GM18519 (cell line): ENCODE measurements around the gene FAM13A.

Source experiments
- ATAC-seq: cut with Tn5 transposase; IDR thresholded peaks from one replicate; pipeline ENCODE4 v1.9.1; 2021; ENCODE audit warnings: mild to moderate bottlenecking, moderate library complexity; ENCODE audit not compliant: unreplicated experiment, low FRiP score

Gene FAM13A

DNA sequence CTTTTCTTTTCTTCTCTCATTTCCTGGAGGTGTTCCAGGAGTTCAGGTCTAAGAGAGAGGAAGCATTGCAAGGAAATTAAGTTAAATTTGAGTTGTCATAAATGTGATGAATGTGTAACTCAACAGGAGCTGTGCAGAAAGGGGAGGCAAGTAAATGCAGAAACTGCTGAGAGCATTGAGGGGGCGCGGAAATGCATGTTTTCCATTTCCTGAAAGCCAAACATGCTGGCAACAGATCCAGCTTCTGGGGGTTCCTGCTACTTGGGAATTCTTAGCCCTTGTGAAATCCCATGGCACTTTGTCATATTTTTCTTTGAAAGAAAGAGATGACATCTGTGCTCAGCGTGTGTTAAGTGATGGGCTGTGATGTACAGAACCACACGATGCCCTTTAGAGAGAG is 325.6 kb downstream of the FAM13A start:
- no peak for ATAC-seq

DNA sequence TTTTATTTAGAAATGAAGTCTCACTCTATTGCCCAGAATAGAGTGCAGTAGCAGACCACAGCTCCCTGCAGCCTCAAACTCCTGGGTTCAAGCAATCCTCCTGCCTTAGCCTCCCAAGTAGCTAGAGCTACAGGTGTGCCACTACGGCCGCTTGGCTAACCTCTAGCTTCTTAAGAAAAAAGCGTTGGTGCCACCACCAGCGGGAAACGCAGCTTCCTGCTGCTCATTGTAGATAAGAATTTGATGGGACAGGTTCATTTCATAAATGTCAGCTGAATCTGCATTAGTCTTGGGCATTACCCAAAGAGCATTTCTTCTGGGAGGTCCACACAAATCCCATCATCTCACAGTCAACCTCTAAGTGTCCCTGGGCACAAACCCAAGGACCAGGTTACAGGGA is 326.2 kb downstream of the FAM13A start:
- no peak for ATAC-seq

DNA sequence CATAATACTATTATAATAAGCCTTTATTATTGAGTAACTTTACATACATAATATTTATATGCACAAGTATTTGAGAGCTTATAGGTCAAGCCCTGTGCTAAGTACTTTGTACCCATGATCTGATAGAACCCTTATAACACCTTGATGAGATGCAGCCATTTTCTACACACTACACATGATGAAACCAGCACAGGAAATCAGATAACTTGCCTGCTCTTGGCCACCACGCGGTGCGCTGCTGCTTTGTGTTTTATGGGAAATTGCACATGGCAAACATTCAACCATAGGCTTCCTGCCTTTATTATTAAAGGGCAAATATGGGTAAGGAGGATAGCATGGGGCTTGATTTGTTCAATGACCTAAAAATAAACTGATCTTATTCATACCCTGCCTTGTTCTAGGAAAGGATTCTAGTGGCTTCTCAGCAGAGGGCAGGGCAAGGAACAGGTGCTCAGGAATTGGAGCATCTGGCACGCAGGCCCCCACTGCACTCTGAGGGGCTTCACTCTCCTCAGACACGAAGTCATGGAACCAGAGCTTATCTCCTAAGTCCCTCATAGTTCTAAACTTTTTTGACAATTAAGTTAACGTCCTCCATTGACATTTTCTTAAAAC is 327.7 kb downstream of the FAM13A start:
- ATAC-seq = no peak

DNA sequence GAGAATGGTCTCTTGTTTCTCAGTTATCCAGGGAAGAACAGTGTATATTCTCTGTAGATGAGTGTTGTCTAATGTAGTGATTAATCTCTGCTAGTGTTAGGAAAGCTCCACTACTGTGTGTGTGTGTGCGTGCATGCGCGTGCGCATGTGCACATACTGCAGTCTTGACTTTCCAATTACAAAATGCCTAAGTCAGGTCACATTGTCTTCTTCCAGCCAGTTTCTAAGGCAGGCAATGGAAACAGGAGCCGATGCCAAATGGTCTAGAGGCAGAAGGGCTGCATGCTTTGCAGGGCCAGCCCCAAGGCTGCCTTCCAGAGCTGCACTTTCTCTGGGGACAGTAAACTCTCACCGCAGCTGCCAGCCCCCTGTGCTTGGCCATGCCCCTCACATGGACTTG is 328.8 kb downstream of the FAM13A start:
- no peak for ATAC-seq

DNA sequence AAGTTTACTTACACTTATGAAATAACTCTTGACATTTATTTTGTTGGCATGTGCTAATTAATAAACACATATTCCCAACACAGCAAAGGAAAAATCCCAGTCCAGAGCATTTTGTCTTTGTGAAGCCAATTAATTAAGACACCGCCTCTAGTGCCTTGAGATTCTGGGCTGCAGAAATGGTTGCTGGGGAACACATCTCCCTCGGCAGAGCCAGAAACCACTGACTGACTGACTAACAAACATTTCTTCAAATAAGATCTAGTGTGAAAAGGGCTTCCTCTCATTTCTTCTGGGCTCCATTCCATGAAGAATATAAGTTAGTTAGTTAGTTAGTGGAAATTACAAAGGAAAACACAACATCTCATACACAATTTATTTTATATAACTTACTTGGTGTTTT is 331.0 kb downstream of the FAM13A start:
- no peak for ATAC-seq

DNA sequence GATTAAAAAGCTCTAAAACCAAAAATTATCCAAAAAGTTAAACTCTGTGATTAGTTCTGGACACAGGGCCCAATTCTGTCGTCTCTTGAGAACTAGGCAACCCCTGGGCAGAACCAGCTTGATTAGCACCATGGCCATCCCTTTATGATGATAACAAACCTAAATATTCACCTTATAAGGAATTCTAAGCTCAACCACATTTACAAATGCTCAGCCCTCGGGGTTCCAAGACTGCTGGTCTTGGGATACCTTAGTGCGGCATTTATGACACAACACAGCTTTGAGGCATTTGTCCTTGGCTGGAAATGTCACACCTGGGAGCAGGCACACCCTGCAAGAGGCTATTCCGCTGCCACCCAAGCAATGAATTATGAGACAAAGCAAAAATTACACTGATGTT is 331.8 kb downstream of the FAM13A start:
- no peak for ATAC-seq

DNA sequence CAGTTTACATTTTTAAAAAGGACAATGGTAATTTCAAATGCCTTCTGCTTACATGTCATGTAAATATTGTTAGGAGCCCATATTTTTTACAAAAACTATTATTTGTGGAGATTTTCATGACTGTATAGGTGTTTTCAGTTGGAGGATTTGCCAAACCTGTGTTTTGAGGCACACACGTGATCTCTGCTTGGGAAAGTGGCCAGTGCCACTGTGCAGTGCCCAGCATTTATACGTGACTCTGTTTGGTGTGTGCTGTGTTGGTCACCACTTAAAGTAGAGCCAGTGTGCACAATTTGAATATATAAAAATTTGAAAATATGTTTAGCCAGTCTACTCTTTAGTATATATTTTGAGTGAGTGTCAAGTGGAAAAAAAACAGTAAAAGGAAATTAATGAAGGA is 332.6 kb downstream of the FAM13A start:
- ATAC-seq = no peak

DNA sequence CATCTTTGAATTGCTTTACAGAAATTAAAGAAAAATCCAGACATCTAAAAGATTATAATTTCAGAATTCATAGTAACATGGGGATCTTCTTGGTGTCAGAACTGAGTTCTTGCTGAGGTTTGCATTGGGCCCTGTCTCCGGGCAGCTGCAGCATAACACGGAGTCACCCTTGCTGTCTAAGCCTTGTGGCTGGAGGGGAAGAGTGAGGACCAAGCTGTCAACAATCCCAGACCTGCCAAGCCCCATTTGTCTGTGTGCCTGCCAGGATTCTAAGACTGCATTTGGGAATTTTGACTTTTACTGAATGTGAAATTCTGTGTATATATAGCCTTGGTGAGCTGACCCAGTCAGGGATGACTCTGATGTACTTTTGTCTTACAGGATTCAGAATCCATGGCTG is 334.2 kb downstream of the FAM13A start:
- no peak for ATAC-seq

DNA sequence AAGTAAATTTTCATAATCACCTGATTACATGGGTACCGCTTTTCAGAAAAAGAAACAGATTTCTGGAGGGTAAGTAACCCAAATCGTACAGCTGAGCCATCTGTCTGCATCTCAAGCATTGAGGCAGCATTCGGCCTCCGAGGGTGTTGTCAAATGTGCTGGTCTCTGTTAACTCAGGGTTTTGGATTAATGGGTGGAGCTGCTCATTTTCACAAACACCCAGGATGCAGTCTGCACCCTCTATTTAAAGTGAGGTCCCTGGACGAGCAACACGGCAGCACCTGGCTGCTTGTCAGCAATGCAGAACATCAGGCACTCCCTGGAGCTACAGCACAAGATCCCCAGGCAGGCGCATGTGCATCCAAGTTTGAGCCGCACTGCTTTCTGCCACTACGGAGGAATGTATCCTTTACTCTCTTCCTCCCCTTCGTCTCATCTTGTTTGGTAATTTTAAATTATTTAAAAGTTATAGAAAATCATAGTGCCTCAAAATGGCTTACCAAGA is 334.7 kb downstream of the FAM13A start:
- no peak for ATAC-seq

DNA sequence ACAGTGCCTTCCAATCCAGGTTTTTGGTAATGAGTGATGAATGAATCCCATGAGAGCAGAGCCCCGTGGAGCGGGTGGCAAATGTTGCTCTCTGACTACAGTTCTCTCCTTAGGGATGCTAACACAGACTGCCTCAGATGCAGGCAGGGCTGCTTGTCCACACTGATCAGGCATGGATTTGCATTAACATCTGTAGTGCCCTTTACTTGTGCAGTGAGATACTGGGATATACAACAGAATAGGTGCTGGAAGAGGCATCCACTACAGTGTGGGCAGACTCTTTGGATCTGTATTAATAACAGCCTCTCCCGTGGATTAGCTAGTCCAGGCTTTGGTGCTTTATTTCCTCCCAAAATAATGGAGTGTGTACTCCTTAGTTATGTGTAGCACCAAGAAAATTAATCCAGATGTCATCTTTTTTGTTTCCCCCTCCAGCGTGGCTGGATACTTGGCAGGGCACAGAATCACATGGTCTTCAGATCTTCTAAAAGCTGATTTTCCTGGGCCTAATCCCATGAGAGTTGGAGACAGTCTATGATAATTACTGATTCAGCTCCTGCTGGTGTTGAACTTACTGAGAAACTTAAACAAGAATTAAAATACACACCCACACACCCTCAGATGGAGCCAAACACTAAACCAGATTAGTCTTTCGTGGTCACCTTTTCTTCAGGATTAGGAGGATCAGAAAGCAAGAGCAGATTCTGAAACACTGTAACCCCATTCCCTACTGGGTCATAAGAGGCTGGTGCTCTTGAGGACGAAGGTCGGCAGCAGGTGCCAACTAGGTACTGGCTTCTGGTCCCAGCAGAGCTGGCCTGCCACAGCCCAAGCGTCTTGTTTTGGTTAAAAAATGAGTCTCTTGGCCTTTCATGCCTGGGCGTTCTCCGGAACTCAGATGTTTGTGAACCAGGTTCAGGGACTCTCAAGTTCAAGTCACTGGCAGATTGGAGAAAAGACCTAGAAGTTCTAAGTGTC is 336.2 kb downstream of the FAM13A start:
- ATAC-seq = no peak

DNA sequence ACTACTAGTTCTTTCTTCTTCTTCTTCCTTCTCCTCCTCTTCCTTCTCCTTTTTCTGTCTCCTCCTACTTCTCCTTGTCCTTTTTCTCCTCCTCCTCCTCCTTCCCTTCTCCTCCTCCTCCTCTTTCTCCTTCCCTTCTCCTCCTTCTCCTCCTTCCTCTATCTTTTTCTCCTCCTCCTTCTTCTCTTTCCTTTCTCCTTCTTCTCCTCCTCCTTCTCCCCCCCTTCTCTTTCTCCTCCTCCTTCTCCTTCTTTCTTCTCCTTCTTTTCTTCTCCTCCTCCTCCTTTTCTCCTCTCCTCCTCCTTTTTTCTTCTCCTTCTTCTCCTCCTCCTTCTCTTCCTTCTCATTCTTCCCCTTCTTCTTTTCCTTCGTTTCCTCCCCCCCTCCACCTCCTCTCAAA is 337.6 kb downstream of the FAM13A start:
- no peak for ATAC-seq

DNA sequence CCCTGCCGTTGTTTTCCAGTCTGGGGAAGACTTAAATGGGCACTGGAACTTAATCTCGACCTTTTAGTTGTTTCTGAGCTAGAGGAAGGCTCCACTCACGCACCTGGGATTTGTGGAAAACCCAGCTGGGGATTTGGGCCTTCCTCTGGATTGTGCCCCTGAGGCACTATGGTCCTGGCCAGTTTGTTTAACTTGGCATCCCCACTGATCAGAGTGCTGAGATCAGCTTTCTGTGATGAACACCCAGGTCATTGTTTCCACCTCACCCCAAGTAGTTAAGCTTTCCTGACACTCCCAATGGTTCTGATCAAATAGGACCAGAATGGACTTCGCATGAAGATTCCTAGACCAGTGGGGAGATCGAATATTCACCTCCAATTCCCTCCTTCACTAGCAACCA is 338.9 kb downstream of the FAM13A start:
- no peak for ATAC-seq

DNA sequence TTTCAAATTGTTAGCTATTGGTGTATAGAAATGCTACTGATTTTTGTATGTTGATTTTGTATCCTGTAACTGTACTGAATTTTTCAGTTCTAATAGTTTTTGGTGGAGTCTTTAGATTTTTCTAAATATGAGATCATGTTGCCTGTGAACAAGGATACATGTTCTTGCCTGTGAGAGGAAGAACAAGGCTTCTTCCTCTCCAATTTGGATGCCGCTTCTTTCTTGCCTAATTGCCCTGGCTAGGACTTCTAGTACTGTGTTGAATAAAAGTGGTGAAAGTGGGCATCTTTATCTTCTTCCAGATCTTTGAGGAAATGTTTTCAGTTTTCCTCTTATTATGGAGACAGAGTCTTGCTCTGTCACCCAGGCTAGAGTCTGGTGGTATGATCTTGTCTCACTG is 343.2 kb downstream of the FAM13A start:
- ATAC-seq = no peak

DNA sequence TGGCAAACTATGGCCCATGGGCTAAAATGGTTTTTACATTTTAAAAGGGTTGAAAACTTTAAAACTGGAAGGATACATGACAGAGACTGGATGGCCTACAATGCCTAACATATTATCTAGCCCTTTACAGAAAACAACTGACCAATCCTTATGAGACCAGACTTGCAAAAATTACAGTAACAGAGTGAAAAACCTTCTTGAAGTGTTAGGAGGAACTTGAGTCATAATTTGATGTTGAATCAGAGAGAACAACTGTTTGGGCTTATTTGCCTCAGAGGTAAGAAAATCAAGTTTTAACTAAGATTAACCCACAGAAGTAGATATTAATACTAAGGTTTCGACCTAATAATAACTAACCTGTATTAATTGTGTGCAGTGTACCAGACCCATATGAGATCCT is 347.0 kb downstream of the FAM13A start:
- ATAC-seq = no peak

DNA sequence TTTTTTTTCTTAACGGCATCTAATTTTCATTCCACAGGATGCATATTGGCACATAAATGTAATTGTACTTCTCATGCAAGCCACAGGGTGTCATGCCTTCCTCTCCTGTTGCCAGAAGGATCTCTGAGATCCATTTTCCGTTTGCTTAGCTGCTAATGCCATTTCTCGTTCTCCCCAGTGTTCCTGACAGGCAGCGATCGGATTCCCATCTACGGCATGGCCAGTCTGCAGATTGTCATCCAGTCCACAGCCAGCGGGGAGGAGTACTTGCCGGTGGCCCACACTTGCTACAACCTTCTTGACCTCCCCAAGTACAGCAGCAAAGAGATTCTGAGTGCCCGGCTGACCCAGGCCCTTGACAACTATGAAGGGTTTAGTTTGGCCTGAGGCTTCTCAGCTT is 350.4 kb downstream of the FAM13A start:
- no peak for ATAC-seq

DNA sequence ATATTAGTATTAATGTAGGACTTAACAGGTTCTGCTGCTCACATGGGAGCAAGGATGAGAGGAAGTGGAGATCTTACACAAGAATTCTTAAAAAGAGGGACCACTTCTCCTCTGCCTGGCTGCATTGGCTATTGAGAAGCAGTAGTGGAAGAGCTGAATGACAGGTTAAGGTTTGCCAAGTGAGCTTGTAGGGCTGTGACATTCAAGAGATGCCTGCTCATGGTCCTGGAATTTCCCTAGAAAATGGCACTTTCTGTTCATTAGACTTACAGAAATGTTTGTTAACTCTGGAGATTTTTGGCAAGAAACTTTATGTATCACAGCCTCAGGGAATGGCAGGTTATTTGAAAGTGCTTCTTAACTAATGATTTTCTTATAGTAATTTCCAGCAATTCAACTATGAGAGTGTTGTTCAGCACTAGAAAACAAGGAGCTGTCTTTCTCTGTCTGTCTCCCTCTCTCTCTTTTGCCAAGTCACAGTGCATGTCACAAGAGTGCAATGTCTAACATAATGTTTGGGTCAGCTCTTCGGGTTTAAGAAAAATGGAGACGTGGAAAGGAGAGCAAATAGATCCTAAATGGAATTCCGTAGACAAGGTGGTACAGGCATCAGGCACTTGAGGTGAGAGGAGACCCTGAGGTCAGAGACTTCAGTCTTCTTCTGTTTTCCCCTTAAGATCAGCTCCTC is 351.0 kb downstream of the FAM13A start:
- ATAC-seq = no peak

DNA sequence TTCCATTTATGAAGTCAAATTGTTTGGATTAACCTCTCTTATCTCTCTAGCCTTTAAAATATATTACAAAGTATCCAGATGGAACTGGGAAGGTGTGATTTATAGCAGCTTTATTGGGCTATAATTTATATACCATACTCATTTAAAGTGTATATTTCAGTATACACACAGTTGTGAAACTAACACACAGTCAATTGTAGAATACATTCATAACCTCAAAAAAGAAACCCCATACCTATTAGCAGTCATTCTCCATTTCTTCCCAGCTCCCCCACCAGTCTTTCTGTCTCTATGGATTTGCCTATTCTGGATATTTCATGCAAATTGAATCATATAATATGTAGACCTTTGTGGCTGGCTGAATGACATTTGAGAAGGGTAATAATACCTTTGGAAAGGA is 351.8 kb downstream of the FAM13A start:
- ATAC-seq = no peak

DNA sequence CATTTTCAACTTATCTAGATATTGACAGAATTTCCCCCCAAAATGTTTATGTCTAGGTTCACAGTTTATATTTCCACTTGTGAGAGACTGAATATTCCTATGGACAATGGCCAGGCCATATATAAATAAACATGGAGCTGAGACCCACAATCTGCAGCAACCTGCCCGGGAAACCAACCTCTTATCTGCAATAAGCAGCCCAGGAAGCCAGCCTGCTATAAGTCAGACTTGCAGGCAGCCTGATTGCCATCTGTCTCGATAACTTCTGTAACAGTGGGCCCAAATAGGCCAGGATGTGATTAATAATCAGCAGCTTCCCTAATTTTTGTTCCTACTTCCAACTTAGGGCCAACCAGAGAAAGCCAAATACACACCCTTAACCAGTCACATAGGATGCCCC is 354.2 kb downstream of the FAM13A start:
- ATAC-seq = no peak

DNA sequence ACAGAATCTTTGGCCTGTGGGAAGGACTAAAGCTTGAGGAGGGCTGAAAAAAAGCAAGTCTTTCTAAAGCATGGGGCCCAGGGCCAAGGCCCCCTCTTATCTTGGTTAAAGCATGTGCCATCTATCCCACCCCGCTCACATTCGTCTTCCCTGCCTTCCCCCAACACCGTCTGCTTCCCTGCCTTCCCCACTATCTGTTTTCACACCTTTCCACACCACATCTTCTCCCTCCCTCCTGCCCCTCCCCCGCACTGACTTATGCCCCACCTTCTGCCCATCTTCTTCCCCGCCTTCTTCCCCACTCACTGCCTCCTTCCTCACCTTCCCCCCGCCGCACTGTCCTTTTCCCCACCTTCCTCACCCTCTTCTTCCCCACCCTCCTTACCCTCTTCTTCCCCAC is 358.5 kb downstream of the FAM13A start:
- no peak for ATAC-seq

DNA sequence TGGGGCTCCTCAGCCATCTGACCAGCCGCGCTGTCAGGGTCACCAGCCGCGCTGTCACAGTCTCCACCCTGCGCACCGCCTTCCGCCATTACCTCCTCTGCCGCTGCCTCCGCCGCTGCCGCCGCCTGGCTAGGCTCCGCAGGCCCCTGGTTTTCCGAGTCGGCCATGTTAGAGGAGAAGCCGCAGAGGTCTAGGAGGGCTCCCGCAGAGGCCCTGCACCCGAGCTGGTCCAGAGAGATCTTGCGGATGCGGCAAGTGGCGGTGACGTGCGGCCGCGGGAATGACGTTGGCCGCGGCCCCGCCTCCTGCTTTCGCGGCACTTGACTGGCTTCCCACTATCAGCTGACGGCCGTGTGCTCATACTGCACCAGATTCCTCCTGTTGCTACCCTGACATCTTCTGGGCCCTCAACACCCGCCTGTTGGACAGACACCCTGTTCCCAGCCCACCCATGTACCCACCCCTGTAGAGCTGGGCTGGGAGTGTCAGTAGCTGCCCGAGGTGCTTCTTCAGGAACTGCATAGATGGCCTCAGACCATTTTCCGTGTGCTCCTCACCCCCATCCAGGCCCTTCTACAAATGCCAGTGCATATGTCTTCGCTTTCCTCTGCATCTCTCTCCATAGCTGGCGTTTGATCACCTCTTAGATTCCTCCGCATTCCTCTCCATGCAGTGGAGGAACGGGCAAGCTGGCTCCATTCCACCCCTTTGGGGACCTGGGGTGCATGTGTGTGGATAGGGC is 359.2 kb downstream of the FAM13A start, which contains the start of gene NAP1L5:
NAP1L5 (minus strand) TSS at position 242 of the 742 bp plus-strand sequence; CDS start at position 167, 75 bp downstream.
- peak; percentile 85 for ATAC-seq
